ENCODE results near the gene VAMP7. TPM values are rescaled to one million over a fixed set of nuclear protein-coding genes. Genes with fewer than 3 reads are reported as not detected.

VAMP7 gene
- total RNA-seq, 1 experiment from 2014 or later = 60.2 TPM

DNA sequence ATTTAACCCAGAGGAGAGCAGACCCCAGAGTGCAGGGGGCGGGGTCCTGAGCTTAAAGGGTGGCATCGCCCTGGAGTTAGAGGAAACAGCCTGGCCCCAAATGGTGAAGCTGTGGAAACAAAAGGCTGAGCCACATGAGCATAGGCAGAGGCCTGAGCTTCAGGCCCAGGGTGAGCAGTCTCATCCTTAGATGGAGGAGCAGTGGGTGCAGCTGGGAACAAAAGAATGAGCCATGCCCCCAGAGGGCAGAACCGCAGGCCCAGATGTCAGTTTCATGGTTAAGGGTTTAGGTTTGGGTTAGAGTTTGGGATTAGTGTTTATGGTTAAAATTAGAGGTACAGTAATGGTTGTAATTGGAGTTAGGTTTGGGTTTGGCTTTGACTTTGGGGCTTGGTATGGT lies 71.9 kb downstream of the VAMP7 start:
- intact Hi-C loops (cut with micrococcal nuclease; ENCODE audit: unreplicated experiment) = no loop called here
- ChIA-PET POLR2A (ENCODE audit: unreplicated experiment) (no interaction called here), CTCF (no interaction called here)
- Histone ChIP-seq H3K4me3 (no peak overlapping the region), H3K4me2 (no peak overlapping the region), H3K79me2 (ENCODE audit: low read depth) (no peaks in the 10 kb centered on the region), H3K9me2 (ENCODE audit: insufficient read depth) (no peaks in the 10 kb centered on the region), H3K4me1 (replicated peaks; ENCODE audit: insufficient read depth) (no peaks in the 10 kb centered on the region), H3K27me3 (ENCODE audit: insufficient read depth, low read depth) (no peaks in the 10 kb centered on the region), H3K27ac (no peak overlapping the region), H4K20me1 (ENCODE audit: insufficient read depth) (no peaks in the 10 kb centered on the region), H3F3A (ENCODE audit: insufficient read depth, low read depth) (no peaks in the 10 kb centered on the region), H3K9me3 (ENCODE audit: insufficient read depth, low read depth) (no peaks in the 10 kb centered on the region), H2AFZ (no peak overlapping the region), H3K36me3 (ENCODE audit: low read depth) (no peaks in the 10 kb centered on the region)
- TF ChIP-seq EZH2 (IDR thresholded peaks at IDR 0.05; ENCODE audit: low read depth) (no peak), CTCF (conservative IDR thresholded peaks at IDR 0.05) (no peak)
- no TSS peak for BruUV-seq (replicated peaks)
- DNase-seq = no peak

DNA sequence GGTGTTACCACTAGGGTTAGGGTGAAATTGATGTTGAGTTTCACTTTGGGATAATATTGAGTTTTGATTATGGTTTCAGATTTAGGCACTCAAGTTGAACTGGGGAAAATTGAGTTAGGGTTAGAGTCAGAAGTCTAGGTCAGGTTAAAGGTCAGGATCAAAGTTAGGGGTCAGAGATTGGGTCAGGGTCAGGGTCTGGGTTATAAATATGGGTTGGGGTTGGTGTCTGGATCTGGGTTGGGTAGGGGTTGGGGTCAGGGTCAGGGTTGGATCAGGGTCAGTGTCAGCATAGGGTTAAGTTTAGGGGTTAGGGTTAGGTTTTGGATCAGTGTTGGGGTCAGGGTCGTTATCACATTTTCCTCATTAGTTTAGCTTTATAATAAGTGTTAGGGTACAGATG lies 73.6 kb downstream of the VAMP7 start:
- Histone ChIP-seq H3K9me3 (ENCODE audit: insufficient read depth, low read depth) (no peaks in the 10 kb centered on the region), H3K27ac (no peak overlapping the region), H2AFZ (no peak overlapping the region), H3F3A (ENCODE audit: insufficient read depth, low read depth) (no peaks in the 10 kb centered on the region), H4K20me1 (ENCODE audit: insufficient read depth) (no peaks in the 10 kb centered on the region), H3K4me2 (no peak overlapping the region), H3K4me3 (no peak overlapping the region), H3K36me3 (ENCODE audit: low read depth) (no peaks in the 10 kb centered on the region), H3K4me1 (replicated peaks; ENCODE audit: insufficient read depth) (no peaks in the 10 kb centered on the region), H3K27me3 (ENCODE audit: insufficient read depth, low read depth) (no peaks in the 10 kb centered on the region), H3K9me2 (ENCODE audit: insufficient read depth) (no peaks in the 10 kb centered on the region), H3K79me2 (ENCODE audit: low read depth) (no peaks in the 10 kb centered on the region)
- ChIA-PET POLR2A (ENCODE audit: unreplicated experiment) (no interaction called here), CTCF (no interaction called here)
- no TSS peak for BruUV-seq (replicated peaks)
- no peak for TF ChIP-seq CTCF (conservative IDR thresholded peaks at IDR 0.05)
- TF ChIP-seq EZH2 (IDR thresholded peaks at IDR 0.05; ENCODE audit: low read depth) = no peak
- intact Hi-C loops (cut with micrococcal nuclease; ENCODE audit: unreplicated experiment) = no loop called here
- DNase-seq = no peak

DNA sequence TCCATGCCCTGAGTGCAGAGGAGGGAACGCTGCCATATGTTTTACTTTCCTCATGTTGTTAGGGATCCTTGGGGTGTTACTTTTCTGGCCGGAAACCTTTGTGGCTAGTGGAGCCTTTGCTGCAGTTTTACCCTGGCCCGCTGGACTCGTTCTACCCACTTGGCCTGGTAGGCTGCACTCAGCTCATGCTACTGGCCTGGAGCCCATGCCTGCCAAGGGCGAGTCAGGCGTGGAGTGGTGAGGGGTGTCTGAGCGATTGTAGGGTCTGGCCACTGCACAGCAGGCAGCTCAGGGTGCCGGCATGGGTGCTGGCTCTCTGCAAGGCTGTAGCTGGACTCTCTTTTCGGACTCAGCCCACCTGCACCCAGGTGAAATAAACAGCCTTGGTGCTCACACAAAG lies 75.0 kb downstream of the VAMP7 start:
- intact Hi-C loops (cut with micrococcal nuclease; ENCODE audit: unreplicated experiment) = no loop called here
- Histone ChIP-seq H3K4me2 (no peak overlapping the region), H3K4me1 (replicated peaks; ENCODE audit: insufficient read depth) (no peaks in the 10 kb centered on the region), H3K9me3 (ENCODE audit: insufficient read depth, low read depth) (no peaks in the 10 kb centered on the region), H3K27me3 (ENCODE audit: insufficient read depth, low read depth) (no peaks in the 10 kb centered on the region), H3K36me3 (ENCODE audit: low read depth) (no peaks in the 10 kb centered on the region), H4K20me1 (ENCODE audit: insufficient read depth) (no peaks in the 10 kb centered on the region), H3K4me3 (no peak overlapping the region), H3F3A (ENCODE audit: insufficient read depth, low read depth) (no peaks in the 10 kb centered on the region), H3K9me2 (ENCODE audit: insufficient read depth) (no peaks in the 10 kb centered on the region), H3K79me2 (ENCODE audit: low read depth) (no peaks in the 10 kb centered on the region), H2AFZ (no peak overlapping the region), H3K27ac (no peak overlapping the region)
- BruUV-seq (replicated peaks) = no TSS peak
- ChIA-PET POLR2A (ENCODE audit: unreplicated experiment) (no interaction called here), CTCF (no interaction called here)
- TF ChIP-seq CTCF (conservative IDR thresholded peaks at IDR 0.05) (no peak), EZH2 (IDR thresholded peaks at IDR 0.05; ENCODE audit: low read depth) (no peak)
- no peak for DNase-seq

Data from PC-9 (cell line).